Epithelial cell of esophagus (primary cell): Measurements from ENCODE around the gene PMM2.

Experiments used
- DNase-seq: peaks from one replicate; pipeline ENCODE4 v3.0.0; 2010; ENCODE audit warnings: low read depth
- H3K4me3 ChIP-seq: 2 replicates; pipeline ENCODE4 v1.5.1; 2011; ENCODE audit warnings: mild to moderate bottlenecking, low read length, control low read depth
- TF ChIP-seq, protein P1 (sequence below): IDR thresholded peaks from 2 replicates; pipeline ENCODE4 v1.5.1; 2011; ENCODE audit warnings: low read depth, mild to moderate bottlenecking, low read length, control low read depth, inconsistent platforms; ENCODE audit not compliant: insufficient read depth; ENCODE audit errors: missing control alignments

The PMM2 gene

DNA sequence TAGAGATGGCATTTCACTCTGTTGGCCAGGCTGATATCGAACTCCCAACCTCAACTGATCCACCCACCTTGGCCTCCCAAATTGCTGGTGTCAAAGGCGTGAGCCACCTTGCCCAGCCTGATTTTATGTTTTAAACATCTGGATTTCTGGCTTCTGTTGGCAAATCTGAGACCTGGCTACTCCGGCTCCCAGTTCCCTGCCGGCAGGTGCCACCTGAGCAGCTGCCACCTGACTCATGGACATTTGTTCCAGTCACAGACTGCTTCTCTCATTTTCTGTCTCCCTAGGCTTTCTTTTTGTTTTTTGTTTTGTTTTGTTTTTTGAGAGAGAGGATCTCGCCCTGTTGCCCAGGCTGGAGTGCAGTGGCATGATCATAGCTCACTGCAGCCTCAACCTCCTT, 9.6 kb downstream of the PMM2 start:
- no peak for DNase-seq
- no peak overlapping the region for H3K4me3 ChIP-seq
- TF ChIP-seq, protein P1, sequence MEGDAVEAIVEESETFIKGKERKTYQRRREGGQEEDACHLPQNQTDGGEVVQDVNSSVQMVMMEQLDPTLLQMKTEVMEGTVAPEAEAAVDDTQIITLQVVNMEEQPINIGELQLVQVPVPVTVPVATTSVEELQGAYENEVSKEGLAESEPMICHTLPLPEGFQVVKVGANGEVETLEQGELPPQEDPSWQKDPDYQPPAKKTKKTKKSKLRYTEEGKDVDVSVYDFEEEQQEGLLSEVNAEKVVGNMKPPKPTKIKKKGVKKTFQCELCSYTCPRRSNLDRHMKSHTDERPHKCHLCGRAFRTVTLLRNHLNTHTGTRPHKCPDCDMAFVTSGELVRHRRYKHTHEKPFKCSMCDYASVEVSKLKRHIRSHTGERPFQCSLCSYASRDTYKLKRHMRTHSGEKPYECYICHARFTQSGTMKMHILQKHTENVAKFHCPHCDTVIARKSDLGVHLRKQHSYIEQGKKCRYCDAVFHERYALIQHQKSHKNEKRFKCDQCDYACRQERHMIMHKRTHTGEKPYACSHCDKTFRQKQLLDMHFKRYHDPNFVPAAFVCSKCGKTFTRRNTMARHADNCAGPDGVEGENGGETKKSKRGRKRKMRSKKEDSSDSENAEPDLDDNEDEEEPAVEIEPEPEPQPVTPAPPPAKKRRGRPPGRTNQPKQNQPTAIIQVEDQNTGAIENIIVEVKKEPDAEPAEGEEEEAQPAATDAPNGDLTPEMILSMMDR = no peak

DNA sequence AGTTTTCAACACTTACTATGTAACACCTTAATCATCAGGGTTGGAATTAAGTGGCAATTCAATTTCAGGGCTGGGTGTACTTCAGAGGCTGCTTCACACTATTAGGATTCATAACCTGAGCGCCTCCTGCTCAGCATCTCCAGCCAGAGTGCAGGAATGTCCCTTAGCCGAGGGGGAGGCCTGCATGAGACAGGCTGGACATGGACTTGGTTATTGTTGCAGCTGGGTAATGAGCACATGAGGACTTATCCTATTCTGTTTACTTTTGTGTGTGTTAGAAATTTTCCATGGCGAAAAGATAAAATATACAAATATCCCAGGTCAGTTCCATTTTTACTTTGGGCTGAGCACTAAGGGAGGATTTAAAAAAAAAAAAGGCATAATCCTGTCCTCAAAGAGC, 10.4 kb downstream of the PMM2 start:
- no peak for DNase-seq
- H3K4me3 ChIP-seq = no peak overlapping the region
- TF ChIP-seq, protein P1 = no peak

DNA sequence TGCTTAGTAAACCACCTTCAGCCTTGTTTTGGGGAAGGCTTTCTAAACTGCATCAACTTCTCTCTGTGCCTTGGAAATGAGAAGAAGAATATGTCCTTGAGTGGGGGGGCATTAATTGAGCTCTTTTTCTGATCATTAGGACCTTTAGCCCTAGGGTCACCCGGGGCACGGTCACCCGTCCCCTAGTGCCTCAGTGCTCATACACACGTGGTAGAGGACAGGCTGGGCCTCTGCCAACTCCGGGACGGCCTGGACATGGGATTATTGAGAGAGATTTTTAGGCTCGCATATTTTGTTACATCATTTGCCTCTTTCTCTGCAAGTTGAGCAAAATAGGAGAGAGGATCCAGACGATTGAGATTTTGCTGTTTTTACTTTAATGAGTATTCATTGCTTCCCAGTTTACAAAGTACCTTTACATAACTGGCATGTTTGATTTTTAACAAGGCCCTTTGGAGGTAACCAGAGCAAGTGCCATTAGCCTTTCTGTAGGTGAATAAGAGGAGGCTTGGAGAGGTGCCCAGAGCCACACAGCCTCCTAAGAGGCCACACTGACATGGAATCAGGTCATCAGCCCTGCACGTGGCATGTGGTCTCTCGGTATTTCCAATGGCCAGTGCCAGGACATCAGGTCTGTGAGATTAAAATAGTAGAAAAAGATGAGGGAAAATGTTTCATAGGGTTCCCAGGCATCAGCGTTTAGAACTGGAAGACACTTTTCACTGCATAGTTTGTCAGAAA, 11.1 kb downstream of the PMM2 start:
- TF ChIP-seq, protein P1 = no peak
- no peak for DNase-seq
- H3K4me3 ChIP-seq = no peak overlapping the region

DNA sequence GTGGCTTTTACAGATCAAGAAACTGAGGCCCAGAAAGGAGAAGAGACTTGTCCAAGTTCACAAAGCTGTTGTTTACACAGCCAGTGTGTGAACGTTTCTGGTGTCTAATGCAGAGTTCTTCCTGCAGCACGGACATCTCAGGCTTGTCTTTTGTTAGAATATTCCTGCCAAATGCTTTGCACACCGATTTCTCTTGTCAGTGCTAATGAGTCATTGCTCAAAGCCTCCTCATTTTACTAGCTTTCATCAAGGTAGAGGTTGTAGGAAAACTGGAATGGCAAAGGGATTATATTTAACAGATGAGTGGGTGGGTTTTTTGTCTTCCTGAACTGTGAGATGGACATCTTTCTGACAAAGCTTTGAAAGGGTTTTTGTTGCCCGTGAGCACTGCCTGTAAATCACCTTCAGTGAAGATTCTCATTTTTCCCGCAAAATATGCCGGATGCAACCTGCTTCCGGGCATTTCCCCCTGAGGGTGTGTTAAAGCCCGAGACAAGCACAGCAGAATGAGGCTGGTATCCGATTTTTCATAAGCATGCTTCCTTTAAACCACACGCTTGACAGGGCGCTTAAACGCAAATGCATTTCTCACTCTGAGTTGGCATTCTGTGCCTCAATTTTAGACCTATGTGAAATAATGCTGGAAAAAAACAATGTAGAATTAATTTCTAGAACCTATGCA, 14.7 kb downstream of the PMM2 start:
- H3K4me3 ChIP-seq = no peak overlapping the region
- TF ChIP-seq, protein P1 = no peak
- peak; percentile 52 for DNase-seq

DNA sequence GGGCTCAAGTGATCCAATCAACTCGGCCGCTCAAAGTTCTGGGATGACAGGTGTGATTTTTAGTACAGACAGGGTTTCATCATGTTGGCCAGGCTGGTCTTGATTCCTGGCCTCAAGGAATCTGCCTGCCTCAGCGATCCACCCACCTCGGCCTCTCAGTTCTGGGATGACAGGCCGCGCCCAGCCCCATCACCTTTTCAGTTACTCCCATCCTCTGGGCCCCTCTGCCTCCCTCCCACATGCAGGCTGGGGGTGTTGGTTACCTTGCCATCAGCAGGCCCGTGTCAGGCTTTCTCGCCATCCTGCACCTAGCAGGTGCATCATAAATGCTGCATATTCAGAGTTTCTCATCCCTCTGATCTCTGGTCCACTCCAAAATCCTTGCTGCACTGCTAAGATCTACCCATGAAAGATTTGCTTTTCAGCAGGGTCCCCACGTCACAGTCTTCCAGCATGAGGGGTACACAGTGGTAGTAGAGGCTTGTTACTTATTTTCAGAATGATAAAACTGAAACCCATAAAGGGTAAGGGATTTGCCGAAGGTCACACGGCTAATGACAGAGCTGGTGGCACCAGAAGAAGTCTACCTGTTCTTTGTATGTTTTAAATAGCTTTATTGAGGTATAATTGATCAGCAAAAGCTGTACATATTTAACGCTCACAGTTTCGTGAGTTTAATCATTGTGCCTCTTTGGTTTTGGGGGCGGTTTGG, 16.6 kb downstream of the PMM2 start:
- TF ChIP-seq, protein P1 = no peak
- no peak for DNase-seq
- H3K4me3 ChIP-seq = no peak overlapping the region

DNA sequence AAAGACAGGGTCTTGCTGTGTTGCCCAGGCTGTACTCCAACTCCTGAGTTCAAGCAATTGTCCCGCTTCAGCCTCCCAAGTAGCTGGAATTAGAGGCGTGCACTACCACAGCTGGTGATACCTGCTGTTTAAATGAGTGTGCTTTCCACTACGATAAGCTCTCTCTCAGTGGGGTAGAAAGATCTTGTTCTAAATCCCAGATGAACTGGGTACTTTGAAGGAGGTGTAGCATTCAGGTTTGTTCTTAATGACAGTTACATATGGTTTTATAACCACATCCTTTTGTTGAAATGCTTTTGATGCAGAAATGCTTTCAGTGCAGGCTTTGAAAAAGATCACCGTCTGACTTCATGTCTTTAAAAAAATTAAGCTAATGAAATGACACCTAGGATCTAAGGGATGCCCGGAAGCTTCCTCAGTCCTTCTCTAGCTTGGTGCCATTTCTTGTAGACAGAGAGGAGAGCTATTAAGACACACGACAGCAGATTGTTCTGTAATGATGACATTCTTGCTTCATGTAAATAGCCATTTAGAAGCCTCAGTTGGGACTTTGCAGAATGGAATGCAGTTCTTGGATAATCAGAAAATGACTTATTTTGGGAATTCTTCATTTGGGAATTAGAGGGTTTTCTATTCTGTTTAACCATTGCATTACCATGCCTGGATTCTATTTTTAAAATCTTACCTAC, 19.5 kb downstream of the PMM2 start:
- no peak for DNase-seq
- TF ChIP-seq, protein P1 = no peak
- H3K4me3 ChIP-seq = no peak overlapping the region
